Loucy (cell line): ENCODE data around the gene TBX5.

Source experiments
- EZH2phosphoT487 ChIP-seq: fragments of 200-600 bp; IDR thresholded peaks from 2 replicates; pipeline ENCODE4 v1.6.1; 2018; ENCODE audit warnings: antibody characterized with exemption, mild to moderate bottlenecking, moderate library complexity, borderline replicate concordance
- TF ChIP-seq, protein P1 (sequence below): fragments of 200-600 bp; sonication (generic); conservative IDR thresholded peaks from 2 replicates; pipeline ENCODE4 v1.5.1; 2014; ENCODE audit warnings: mild to moderate bottlenecking, antibody characterized with exemption, low read length

DNA sequence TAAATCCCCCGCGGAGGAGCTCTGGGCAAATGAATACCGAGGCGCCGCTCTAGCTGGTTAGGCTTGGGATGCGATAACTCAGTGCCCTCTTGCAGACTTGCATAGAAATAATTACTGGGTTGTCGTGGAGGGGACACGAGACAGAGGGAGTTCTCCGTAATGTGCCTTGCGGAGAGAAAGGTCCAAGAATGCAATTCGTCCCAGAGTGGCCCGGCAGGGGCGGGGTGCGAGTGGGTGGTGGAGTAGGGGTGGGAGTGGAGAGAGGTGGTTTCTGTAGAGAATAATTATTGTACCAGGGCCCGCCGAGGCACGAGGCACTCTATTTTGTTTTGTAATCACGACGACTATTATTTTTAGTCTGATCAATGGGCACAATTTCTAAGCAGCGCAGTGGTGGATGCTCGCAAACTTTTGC is 2.5 kb upstream of the TBX5 start:
- TF ChIP-seq, protein P1, sequence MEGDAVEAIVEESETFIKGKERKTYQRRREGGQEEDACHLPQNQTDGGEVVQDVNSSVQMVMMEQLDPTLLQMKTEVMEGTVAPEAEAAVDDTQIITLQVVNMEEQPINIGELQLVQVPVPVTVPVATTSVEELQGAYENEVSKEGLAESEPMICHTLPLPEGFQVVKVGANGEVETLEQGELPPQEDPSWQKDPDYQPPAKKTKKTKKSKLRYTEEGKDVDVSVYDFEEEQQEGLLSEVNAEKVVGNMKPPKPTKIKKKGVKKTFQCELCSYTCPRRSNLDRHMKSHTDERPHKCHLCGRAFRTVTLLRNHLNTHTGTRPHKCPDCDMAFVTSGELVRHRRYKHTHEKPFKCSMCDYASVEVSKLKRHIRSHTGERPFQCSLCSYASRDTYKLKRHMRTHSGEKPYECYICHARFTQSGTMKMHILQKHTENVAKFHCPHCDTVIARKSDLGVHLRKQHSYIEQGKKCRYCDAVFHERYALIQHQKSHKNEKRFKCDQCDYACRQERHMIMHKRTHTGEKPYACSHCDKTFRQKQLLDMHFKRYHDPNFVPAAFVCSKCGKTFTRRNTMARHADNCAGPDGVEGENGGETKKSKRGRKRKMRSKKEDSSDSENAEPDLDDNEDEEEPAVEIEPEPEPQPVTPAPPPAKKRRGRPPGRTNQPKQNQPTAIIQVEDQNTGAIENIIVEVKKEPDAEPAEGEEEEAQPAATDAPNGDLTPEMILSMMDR, result no peak
- TF ChIP-seq EZH2phosphoT487, result no peak
